Muscle layer of colon (tissue), 2 donors: ENCODE measurements around the gene NLRC4.
"Not testable (repeated sequence)": the region's sequence is repeated elsewhere in the genome, so short reads cannot be mapped to it uniquely, and the experiment has no call there.

Experiments
- H3K27ac ChIP-seq: one replicate; pipeline ENCODE4 v1.7.0; 2013; ENCODE audit warnings: low read depth, mild to moderate bottlenecking, low read length, moderate library complexity
- H3K27me3 ChIP-seq, 2 donors: one replicate each; pipeline ENCODE4 v1.7.0; 2013; ENCODE audit warnings: low read length in 2 of 2, mild to moderate bottlenecking in 2 of 2; ENCODE audit not compliant: insufficient read depth in 2 of 2, control insufficient read depth in 1 of 2
- H3K36me3 ChIP-seq: one replicate; pipeline ENCODE4 v1.7.0; 2013; ENCODE audit warnings: mild to moderate bottlenecking, low read length; ENCODE audit not compliant: insufficient read depth
- H3K4me1 ChIP-seq: one replicate; pipeline ENCODE4 v1.7.0; 2013; ENCODE audit warnings: mild to moderate bottlenecking, low read length; ENCODE audit not compliant: insufficient read depth
- H3K4me3 ChIP-seq, 2 donors: one replicate each; pipeline ENCODE4 v1.7.0; 2013; ENCODE audit warnings: low read length in 2 of 2, low read depth in 1 of 2, mild to moderate bottlenecking in 1 of 2, moderate library complexity in 1 of 2
- H3K9ac ChIP-seq: one replicate; pipeline ENCODE4 v1.7.0; 2013; ENCODE audit warnings: low read length
- H3K9me3 ChIP-seq: one replicate; pipeline ENCODE4 v1.7.0; 2013; ENCODE audit warnings: mild to moderate bottlenecking, low read length
- donor health status: abdominal sarcoma.
- donor health status: Adenocarcinoma of cecum.

Gene NLRC4

GRCh38 chr2:32264422-32265105, at the start of gene NLRC4:
TSS of gene NLRC4 (minus strand) at chr2:32264886. CDS start at chr2:32256775, 8,111 bp downstream.
- H3K9ac ChIP-seq = no peak within 1 kb of the TSS
- no peaks in the 10 kb centered on the region for H3K27me3 ChIP-seq
- H3K9me3 ChIP-seq = no peaks in the 10 kb centered on the region
- no peak within 1 kb of the TSS for H3K4me3 ChIP-seq
- no peaks in the 10 kb centered on the region for H3K4me1 ChIP-seq
- no peak within 1 kb of the TSS for H3K27ac ChIP-seq
- no peaks in the 10 kb centered on the region for H3K36me3 ChIP-seq

DNA sequence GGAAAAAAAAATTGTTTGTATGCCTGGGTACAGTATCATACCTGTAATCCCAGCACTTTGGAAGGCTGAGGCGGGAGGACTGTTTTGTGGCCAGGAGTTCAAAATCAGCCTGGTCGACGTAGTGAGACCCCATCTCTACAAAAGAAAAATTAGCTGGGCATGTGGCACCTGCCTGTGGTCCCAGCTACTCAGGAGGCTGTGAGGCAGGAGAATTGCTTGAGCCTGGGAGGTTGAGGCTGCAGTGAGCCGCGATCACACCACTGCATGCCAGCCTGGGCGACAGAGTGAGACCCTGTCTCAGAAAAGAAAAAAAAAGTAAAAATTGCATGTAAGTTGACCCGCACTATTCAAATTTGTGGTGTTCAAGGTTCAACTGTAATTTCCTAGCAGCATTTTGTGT, 45.9 kb upstream of the NLRC4 start:
- Histone ChIP-seq H3K4me3 (no peak overlapping the region), H3K27me3 (no peaks in the 10 kb centered on the region), H3K9ac (no peak overlapping the region), H3K9me3 (no peaks in the 10 kb centered on the region), H3K4me1 (no peaks in the 10 kb centered on the region), H3K36me3 (peaks cover 4% of the 10 kb centered on the region), H3K27ac (no peak overlapping the region)

GRCh38 chr2:32293966-32294562, 29.4 kb upstream of the NLRC4 start:
- not testable (repeated sequence) for H3K4me3 ChIP-seq, H3K9ac ChIP-seq, H3K9me3 ChIP-seq, H3K27me3 ChIP-seq, H3K4me1 ChIP-seq, H3K36me3 ChIP-seq, H3K27ac ChIP-seq

DNA sequence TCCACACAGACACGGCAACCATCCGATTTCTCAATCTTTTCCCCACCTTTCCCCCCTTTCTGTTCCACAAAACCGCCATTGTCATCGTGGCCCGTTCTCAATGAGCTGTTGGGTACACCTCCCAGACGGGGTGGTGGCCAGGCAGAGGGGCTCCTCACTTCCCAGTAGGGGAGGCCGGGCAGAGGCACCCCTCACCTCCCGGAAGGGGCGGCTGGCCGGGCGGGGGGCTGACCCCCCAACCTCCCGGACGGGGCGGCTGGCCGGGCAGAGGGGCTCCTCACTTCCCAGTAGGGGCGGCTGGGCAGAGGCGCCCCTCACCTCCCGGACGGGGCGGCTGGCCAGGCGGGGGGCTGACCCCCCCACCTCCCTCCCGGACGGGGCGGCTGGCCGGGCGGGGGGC, 28.8 kb upstream of the NLRC4 start:
- not testable (repeated sequence) for H3K9me3 ChIP-seq, H3K27me3 ChIP-seq, H3K9ac ChIP-seq, H3K36me3 ChIP-seq, H3K27ac ChIP-seq, H3K4me1 ChIP-seq, H3K4me3 ChIP-seq

- no peak overlapping the region for H3K27ac ChIP-seq
- H3K27me3 ChIP-seq = no peaks in the 10 kb centered on the region
- H3K36me3 ChIP-seq = peaks cover 8% of the 10 kb centered on the region
- H3K9ac ChIP-seq = no peak overlapping the region
- H3K9me3 ChIP-seq = no peaks in the 10 kb centered on the region
- no peak overlapping the region for H3K4me3 ChIP-seq
- H3K4me1 ChIP-seq = peaks cover 13% of the 10 kb centered on the region
Measured at GRCh38 chr2:32291746-32292145, 27.1 kb upstream of the NLRC4 start.

DNA sequence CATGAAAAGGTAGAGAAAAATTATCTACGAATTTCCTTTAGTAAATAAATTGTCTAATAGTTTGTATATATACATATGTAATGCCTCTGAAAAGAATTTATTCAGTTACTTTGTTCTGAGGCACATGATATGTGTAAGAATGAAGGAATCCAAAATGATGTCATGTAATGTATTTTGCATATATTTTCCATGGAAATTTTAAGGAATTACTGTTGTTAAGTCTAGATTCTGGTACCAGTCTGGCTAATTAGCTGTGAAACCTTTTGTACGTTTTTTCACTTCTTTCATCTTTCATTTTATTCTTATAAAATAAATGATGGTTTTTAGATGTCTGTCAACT, 25.3 kb upstream of the NLRC4 start:
- Histone ChIP-seq H3K4me3 (no peak overlapping the region), H3K4me1 (peaks cover 13% of the 10 kb centered on the region), H3K9me3 (no peaks in the 10 kb centered on the region), H3K27ac (no peak overlapping the region), H3K9ac (no peak overlapping the region), H3K27me3 (no peaks in the 10 kb centered on the region), H3K36me3 (peaks cover 9% of the 10 kb centered on the region)

DNA sequence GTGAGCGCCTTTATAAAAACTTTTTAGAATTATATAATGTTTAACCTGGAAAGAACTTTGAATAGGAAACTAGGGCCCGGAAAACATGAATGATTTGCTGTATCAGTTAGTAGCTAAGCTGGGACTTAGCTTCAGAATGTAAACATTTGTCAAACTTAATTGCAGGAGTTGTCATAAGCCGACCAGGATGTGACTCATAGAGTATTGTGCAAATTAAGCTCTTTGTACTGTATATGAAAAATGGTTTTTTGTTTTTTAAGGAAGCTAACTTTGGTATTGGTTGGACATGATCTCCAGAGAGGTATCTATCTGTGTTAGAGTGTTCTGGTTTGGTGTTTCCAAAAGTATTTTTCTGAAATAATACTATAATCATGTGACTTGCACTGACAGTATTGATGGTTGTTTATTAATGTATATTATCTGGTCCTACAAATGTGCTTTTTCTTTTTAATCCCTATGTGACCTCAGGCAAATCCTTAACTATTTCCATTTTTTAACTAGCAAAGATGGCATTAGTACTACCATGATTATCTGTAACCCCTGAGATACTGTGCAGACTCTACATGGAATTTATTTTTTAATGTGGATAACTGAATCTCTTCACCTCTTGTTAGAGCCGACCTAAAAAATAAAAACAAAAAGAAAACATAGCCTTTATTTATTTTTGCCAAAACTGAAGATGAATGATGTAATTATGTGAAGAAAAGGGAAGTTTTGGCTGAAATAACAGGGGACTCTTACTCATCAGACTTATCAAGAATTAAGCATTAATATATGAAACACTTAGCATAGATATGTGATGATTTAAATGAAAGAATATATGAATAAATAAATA, 24.7 kb upstream of the NLRC4 start:
- Histone ChIP-seq H3K9ac (no peak overlapping the region), H3K9me3 (no peaks in the 10 kb centered on the region), H3K36me3 (peaks cover 14% of the 10 kb centered on the region), H3K4me3 (no peak overlapping the region), H3K27ac (no peak overlapping the region), H3K27me3 (no peaks in the 10 kb centered on the region), H3K4me1 (peaks cover 13% of the 10 kb centered on the region)

GRCh38 chr2:32284321-32284720, 19.6 kb upstream of the NLRC4 start:
- H3K9me3 ChIP-seq = no peaks in the 10 kb centered on the region
- H3K4me3 ChIP-seq = no peak overlapping the region
- H3K4me1 ChIP-seq = peaks cover 11% of the 10 kb centered on the region
- no peaks in the 10 kb centered on the region for H3K27me3 ChIP-seq
- no peak overlapping the region for H3K9ac ChIP-seq
- no peak overlapping the region for H3K27ac ChIP-seq
- peaks cover 7% of the 10 kb centered on the region for H3K36me3 ChIP-seq

- Histone ChIP-seq H3K9me3 (no peaks in the 10 kb centered on the region), H3K36me3 (no peaks in the 10 kb centered on the region), H3K27ac (peak overlapping the region; percentile 88), H3K4me3 (peak overlapping the region; percentile 63 to 79), H3K27me3 (no peaks in the 10 kb centered on the region), H3K9ac (peak overlapping the region; percentile 81), H3K4me1 (peaks cover 10% of the 10 kb centered on the region)
Measured at GRCh38 chr2:32278478-32278853, 13.8 kb upstream of the NLRC4 start.

DNA sequence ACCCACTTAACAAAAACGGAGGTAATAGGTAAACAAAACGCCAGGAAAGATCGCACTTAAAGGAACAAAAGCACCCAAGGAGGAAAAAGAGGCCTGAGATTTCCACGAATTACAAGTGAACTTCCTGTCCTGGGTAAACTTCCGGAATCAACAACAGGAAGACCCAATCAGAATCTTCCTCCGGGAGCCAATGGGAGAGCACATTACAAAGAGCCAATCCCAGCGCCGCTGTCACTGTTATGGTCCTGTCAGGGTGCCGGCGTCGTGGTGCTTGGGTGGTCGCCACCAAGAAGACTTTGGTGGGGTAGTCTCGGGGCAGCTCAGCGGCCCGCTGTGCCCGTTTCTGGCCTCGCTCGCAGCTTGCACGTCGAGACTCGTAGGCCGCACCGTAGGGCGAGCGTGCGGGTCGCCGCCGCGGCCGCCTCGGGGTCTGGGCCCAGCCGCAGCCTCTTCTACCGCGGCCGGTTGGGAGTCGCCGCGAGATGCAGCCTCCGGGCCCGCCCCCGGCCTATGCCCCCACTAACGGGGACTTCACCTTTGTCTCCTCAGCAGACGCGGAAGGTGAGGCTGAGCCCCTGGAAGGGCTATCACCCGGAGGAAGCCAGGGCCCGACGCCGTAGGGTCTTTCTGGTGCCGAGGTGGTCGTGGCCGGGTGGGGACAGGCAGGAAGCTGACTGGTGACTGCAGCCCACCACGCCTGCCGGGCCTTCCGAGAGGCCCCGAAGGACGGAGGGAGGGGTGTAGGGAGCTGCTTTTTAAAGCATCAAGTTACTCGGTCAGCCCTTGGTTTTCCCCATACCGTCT, 13.2 kb upstream of the NLRC4 start, which contains the start of gene YIPF4:
TSS of gene YIPF4 (plus strand) at position 231 of the 804 bp plus-strand sequence. CDS start at position 483, 252 bp downstream.
- peak within 1 kb of the TSS; percentile 88 for H3K27ac ChIP-seq
- peak within 1 kb of the TSS; percentile 63 to 79 for H3K4me3 ChIP-seq
- H3K36me3 ChIP-seq = no peaks in the 10 kb centered on the region
- peaks cover 10% of the 10 kb centered on the region for H3K4me1 ChIP-seq
- H3K9me3 ChIP-seq = no peaks in the 10 kb centered on the region
- H3K9ac ChIP-seq = peak within 1 kb of the TSS; percentile 81
- no peaks in the 10 kb centered on the region for H3K27me3 ChIP-seq

DNA sequence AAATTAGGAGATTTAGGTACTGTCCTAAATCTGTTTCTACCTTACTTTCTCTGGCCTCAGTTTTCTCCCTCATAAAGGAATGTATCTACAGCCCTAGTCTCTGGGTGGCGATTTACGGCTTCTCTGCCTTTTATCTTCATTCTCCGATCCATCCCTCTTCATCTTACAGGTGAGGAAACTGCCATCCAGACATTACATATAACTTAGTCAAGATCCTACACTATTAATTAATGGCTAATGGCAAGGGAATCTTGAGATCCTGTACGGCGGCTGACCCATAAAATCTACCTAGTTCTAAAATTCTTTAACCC, 12.6 kb upstream of the NLRC4 start:
- H3K27me3 ChIP-seq = no peaks in the 10 kb centered on the region
- H3K27ac ChIP-seq = peak overlapping the region; percentile 88
- H3K9ac ChIP-seq = peak overlapping the region; percentile 81
- no peaks in the 10 kb centered on the region for H3K36me3 ChIP-seq
- no peaks in the 10 kb centered on the region for H3K9me3 ChIP-seq
- H3K4me3 ChIP-seq = peak overlapping the region; percentile 63 to 79
- peaks cover 10% of the 10 kb centered on the region for H3K4me1 ChIP-seq
